IPS-20b (cell line): ENCODE measurements around the gene SEMA4D.

Experiments used
- H3K27ac ChIP-seq: one replicate; pipeline ENCODE4 v1.5.1; 2013; ENCODE audit warnings: low read length
- H3K27me3 ChIP-seq: 2 replicates; pipeline ENCODE4 v1.6.1; 2013; ENCODE audit warnings: mild to moderate bottlenecking, low read length, inconsistent platforms; ENCODE audit not compliant: insufficient read depth
- H3K36me3 ChIP-seq: 2 replicates; pipeline ENCODE4 v1.6.1; 2013; ENCODE audit warnings: low read depth, mild to moderate bottlenecking, inconsistent platforms, low read length, moderate library complexity; ENCODE audit not compliant: insufficient read depth
- H3K4me1 ChIP-seq: 2 replicates; pipeline ENCODE4 v1.6.1; 2013; ENCODE audit warnings: mild to moderate bottlenecking, control low read depth, inconsistent platforms, low read length, moderate library complexity; ENCODE audit not compliant: insufficient read depth
- H3K4me3 ChIP-seq: 2 replicates; pipeline ENCODE4 v1.5.1; 2013; ENCODE audit warnings: mild to moderate bottlenecking, low read length, inconsistent platforms
- H3K9ac ChIP-seq: 2 replicates; pipeline ENCODE4 v1.6.1; 2013; ENCODE audit warnings: low read depth, mild to moderate bottlenecking, inconsistent platforms, low read length, moderate library complexity
- H3K9me3 ChIP-seq: 2 replicates; pipeline ENCODE4 v1.6.1; 2013; ENCODE audit warnings: mild to moderate bottlenecking, low read depth, low read length, inconsistent platforms; ENCODE audit not compliant: insufficient read depth

The SEMA4D gene

GRCh38 chr9:89469003-89469402, 28.9 kb downstream of the SEMA4D start:
- Histone ChIP-seq H3K4me3 (no peak overlapping the region), H3K36me3 (no peaks in the 10 kb centered on the region), H3K9me3 (no peaks in the 10 kb centered on the region), H3K4me1 (peaks cover 47% of the 10 kb centered on the region), H3K27ac (no peak overlapping the region), H3K27me3 (no peaks in the 10 kb centered on the region), H3K9ac (peak overlapping the region; percentile 46; the same call in 1 of the 2 replicates)

GRCh38 chr9:89468281-89468960, 29.5 kb downstream of the SEMA4D start:
- H3K4me1 ChIP-seq: peaks cover 47% of the 10 kb centered on the region
- no peak overlapping the region for H3K27ac ChIP-seq
- no peaks in the 10 kb centered on the region for H3K36me3 ChIP-seq
- H3K4me3 ChIP-seq: no peak overlapping the region
- H3K9me3 ChIP-seq: no peaks in the 10 kb centered on the region
- H3K9ac ChIP-seq: peak overlapping the region; percentile 46; the same call in 1 of the 2 replicates
- no peaks in the 10 kb centered on the region for H3K27me3 ChIP-seq

GRCh38 chr9:89467278-89467625, 30.7 kb downstream of the SEMA4D start:
- Histone ChIP-seq H3K27me3 (no peaks in the 10 kb centered on the region), H3K9ac (no peak overlapping the region), H3K4me3 (no peak overlapping the region), H3K9me3 (no peaks in the 10 kb centered on the region), H3K27ac (no peak overlapping the region), H3K4me1 (peaks cover 49% of the 10 kb centered on the region), H3K36me3 (no peaks in the 10 kb centered on the region)

- Histone ChIP-seq H3K9ac (no peak overlapping the region), H3K9me3 (no peaks in the 10 kb centered on the region), H3K27me3 (no peaks in the 10 kb centered on the region), H3K4me1 (peaks cover 51% of the 10 kb centered on the region), H3K27ac (no peak overlapping the region), H3K36me3 (no peaks in the 10 kb centered on the region), H3K4me3 (no peak overlapping the region)
Observed at GRCh38 chr9:89466451-89467277, 31.2 kb downstream of the SEMA4D start.

- Histone ChIP-seq H3K27ac (no peak overlapping the region), H3K4me3 (no peak overlapping the region), H3K36me3 (no peaks in the 10 kb centered on the region), H3K4me1 (peaks cover 52% of the 10 kb centered on the region), H3K9me3 (no peaks in the 10 kb centered on the region), H3K9ac (no peak overlapping the region), H3K27me3 (no peaks in the 10 kb centered on the region)
Observed at GRCh38 chr9:89465726-89466308, 32.1 kb downstream of the SEMA4D start.

GRCh38 chr9:89465001-89465451, 32.9 kb downstream of the SEMA4D start:
- Histone ChIP-seq H3K27ac (no peak overlapping the region), H3K9me3 (no peaks in the 10 kb centered on the region), H3K27me3 (no peaks in the 10 kb centered on the region), H3K36me3 (no peaks in the 10 kb centered on the region), H3K9ac (no peak overlapping the region), H3K4me1 (peaks cover 47% of the 10 kb centered on the region), H3K4me3 (no peak overlapping the region)

GRCh38 chr9:89464300-89464901, 33.5 kb downstream of the SEMA4D start:
- H3K36me3 ChIP-seq: no peaks in the 10 kb centered on the region
- H3K4me3 ChIP-seq: no peak overlapping the region
- H3K27ac ChIP-seq: no peak overlapping the region
- no peaks in the 10 kb centered on the region for H3K9me3 ChIP-seq
- H3K9ac ChIP-seq: no peak overlapping the region
- H3K27me3 ChIP-seq: no peaks in the 10 kb centered on the region
- H3K4me1 ChIP-seq: peaks cover 47% of the 10 kb centered on the region

GRCh38 chr9:89462817-89463683, 34.9 kb downstream of the SEMA4D start:
- Histone ChIP-seq H3K36me3 (no peaks in the 10 kb centered on the region), H3K9ac (no peak overlapping the region), H3K4me3 (no peak overlapping the region), H3K27ac (no peak overlapping the region), H3K4me1 (peaks cover 37% of the 10 kb centered on the region), H3K9me3 (no peaks in the 10 kb centered on the region), H3K27me3 (no peaks in the 10 kb centered on the region)

- no peaks in the 10 kb centered on the region for H3K36me3 ChIP-seq
- peaks cover 33% of the 10 kb centered on the region for H3K4me1 ChIP-seq
- no peak overlapping the region for H3K27ac ChIP-seq
- no peaks in the 10 kb centered on the region for H3K27me3 ChIP-seq
- H3K9ac ChIP-seq: no peak overlapping the region
- no peaks in the 10 kb centered on the region for H3K9me3 ChIP-seq
- no peak overlapping the region for H3K4me3 ChIP-seq
Observed at GRCh38 chr9:89462199-89462598, 35.7 kb downstream of the SEMA4D start.

- no peaks in the 10 kb centered on the region for H3K9me3 ChIP-seq
- H3K27ac ChIP-seq: no peak overlapping the region
- no peaks in the 10 kb centered on the region for H3K36me3 ChIP-seq
- no peaks in the 10 kb centered on the region for H3K27me3 ChIP-seq
- peaks cover 29% of the 10 kb centered on the region for H3K4me1 ChIP-seq
- peak overlapping the region; percentile 1; the same call in 1 of the 2 replicates for H3K9ac ChIP-seq
- no peak overlapping the region for H3K4me3 ChIP-seq
Observed at GRCh38 chr9:89461265-89461664, 36.6 kb downstream of the SEMA4D start.

- Histone ChIP-seq H3K27me3 (no peaks in the 10 kb centered on the region), H3K9me3 (no peaks in the 10 kb centered on the region), H3K9ac (0 out of 2 replicates have a peak overlapping the region, but pooled peaks have one; percentile 1), H3K27ac (no peak overlapping the region), H3K4me3 (no peak overlapping the region), H3K36me3 (no peaks in the 10 kb centered on the region), H3K4me1 (peaks cover 29% of the 10 kb centered on the region)
Observed at GRCh38 chr9:89460551-89460950, 37.4 kb downstream of the SEMA4D start.
